HG03521 (cell line): ENCODE results near the gene ZW10.
"Not testable (repeated sequence)": the region's sequence is repeated elsewhere in the genome, so short reads cannot be mapped to it uniquely, and the experiment has no call there.

Experiments used
- ATAC-seq: cut with Tn5 transposase; IDR thresholded peaks from one replicate; pipeline ENCODE4 v1.9.1; 2021; ENCODE audit warnings: mild to moderate bottlenecking, moderate library complexity; ENCODE audit not compliant: unreplicated experiment

The ZW10 gene

DNA sequence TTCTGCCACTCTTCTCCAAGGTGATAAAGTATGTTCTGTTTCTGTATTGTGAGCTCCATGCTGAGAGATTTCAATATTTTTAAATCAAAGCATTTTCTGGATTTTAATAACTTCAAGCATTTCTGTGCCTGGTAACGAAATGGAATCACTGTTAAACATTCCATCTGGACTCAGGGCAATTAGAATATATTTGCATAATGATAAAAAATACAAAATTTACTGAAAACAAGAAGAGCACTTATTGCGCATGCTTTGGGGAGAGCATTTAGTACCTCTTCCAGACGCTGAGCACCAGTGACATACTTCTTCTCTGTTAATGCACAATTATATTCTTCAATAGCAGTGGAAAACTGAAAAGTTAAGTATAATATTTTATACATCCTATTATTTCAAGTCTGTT is 13.3 kb downstream of the ZW10 start:
- no peak for ATAC-seq

DNA sequence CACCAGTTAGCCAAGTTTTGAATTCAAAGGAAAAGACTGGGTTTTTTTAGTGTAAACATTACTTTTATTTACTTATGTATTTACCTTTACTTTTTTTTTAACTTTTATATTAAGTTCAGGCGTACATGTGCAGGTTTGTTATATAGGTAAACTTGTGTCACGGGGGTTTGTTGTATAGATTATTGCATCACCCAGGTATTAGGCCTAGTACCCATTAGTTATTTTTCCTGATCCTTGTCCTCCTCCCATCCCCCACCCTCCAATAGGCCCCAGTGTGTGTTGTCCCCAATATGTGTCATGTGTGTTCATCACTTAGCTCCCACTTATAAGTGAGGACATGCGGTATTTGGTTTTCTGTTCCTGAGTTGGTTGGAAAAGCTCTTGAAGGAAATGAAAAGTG is 20.6 kb downstream of the ZW10 start:
- ATAC-seq = no peak

DNA sequence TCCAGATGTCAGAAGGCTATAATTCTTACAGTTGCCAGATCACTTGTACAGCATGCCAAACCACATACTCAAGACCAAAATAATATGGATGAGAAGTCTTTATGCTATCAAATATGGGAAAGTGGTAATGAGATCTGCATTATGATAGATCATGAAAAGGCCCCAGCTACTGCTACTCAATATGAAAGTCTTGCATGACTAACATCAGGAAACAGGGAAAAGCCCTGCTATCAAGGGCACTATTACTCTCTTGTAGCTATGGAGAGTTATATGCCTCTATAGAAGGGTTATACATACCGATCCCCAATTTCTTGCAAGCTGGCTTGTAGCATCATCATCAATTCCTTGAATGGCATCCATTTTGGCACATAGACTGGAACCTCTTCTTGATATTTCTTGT is 37.2 kb downstream of the ZW10 start:
- no peak for ATAC-seq

DNA sequence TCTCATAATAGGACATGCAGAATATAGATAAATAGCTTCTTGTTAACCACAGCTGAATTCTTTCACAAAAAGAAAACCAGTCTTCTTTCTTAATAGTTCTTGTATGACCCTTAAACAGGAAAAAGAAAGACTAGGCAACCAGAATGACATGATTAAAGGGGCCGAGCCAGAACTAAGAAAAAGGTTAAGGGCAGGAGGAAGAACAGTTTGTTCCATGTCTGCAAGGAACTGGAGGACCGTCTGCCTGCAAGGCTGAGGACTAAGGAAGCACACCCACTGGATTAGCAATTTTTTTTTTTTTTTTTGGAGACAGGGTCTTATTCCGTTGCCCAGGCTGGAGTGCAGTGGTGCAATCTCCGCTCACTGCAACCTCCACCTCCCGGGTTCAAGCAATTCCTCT is 41.4 kb downstream of the ZW10 start:
- no peak for ATAC-seq

DNA sequence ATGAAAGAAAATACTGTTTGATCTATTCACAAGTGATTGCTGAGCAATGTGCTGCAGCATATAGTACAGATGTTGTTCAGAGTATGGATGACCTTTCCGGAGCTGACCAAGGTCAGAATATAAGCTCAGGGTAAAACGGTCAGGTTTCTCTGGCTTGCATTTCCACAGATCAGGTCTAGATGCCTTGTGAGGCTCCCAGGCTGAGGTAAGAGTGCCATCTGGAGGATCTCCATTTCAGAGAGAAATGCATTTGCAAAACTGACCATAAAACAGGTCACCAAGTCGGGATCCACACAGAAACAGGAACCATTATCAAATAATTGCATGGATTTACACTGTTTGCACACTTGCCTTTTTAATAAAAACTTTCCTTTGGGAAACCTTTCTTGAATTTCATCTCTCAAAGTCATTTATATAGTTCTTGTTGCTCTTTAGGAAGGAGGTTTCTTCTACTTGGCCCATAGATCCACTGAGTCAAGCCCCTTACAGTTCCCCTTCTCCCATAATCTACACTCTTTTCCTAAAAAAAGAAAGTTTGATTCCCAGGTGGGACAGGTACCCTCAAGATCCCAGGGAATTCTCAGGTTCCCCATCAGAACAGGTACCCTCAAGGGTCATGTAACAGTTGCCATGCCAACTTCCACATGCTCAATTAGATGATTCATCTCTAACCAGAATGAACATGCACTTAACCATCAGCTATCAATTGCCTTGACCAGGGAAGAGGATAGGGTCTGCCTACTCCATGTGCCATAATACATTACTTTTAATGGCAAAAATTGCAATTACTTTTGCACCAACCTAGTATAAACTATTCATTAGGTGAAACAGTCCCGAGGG is 42.4 kb downstream of the ZW10 start:
- ATAC-seq = no peak

DNA sequence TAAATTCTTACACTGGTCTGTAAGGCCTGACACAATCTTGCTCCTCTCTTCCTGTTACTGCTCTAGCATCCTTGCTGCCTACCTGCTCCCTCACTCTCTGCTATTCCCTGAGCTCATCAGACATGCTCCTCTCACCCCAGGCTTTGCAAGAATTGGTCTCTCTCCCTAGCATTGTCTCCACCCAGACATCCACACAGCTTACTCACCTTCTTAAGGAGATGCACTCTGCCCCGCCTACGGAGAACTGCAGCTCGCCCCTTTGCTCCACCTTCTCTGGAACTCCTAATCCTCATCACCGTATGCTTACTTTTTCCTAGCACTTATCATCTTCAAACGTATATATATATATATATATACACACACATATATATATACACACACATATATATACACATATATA is 44.0 kb downstream of the ZW10 start:
- no peak for ATAC-seq

DNA sequence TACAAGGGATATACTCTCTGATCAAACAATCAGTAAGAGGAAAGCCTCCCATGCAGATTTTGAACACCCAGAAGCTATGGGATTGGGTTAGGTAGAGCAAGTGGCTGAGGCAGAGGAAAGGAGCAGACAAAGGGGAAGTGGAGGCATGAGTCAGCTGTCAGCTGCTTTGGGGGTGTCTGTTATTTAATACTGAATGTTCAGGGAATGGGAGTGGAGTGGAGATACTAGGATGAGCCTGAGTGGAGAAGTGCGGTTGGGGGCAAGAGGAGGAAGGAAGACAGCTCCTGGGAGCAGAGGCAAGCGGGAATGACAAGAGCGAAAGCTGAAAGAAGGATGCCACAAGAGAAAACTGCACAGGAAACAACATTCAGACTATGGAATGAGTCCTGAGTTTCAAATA is 44.7 kb downstream of the ZW10 start:
- ATAC-seq = no peak

DNA sequence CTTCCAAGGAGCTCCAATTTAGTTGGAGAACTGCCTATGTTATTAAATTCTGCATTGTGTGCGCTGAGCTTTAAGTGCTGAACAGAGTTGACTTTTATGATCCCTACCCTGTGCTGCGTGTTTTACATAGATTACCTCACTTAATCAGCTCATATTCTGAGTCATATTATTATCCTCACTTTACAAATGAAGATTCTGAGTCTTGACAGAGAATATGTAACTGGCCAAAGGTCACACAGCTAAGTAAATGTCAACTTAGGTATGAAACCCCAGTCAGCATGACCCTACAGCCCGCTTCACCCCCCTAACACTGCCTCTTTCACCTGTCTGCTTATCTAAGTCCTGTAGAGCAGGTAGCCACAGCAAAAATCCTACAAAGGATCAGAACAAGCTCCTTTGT is 47.6 kb downstream of the ZW10 start:
- ATAC-seq = no peak

DNA sequence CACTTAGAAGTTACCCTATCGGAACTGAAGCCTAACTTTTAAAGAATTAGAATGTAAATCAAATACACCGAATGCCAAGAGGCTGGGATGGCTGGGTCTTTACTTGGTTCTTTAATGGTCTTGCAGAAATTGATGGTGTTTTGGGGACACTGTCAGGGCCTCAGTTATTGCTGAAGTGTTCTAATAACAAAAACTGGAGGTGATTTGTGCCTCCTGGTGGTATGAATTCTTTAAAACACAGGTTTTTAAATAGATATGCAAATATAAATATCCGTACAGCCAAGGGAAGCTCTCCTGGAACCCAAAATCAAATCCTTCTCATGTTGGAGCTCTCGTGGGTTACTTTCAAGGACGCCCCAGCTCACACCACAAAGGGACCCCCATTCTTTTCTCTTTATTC is 48.1 kb downstream of the ZW10 start:
- no peak for ATAC-seq

DNA sequence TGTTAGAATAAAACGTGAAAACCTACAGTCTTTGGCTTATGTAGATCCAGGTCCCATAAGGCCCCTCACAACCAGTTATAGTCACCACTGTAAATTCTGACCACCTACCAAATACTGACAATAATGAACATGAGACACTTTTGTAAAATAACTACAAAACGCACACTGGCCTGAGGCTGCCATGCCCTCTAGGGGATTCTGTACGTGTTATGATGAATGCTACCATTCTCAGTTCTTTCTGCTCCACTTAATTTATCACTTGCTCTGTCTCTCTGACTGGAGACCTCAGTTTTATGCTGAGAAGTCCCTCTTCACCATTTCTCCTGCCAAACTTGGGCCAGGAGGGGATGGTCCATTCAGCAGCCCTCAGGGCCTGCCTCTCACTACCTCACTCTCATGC is 48.7 kb downstream of the ZW10 start:
- ATAC-seq = no peak

DNA sequence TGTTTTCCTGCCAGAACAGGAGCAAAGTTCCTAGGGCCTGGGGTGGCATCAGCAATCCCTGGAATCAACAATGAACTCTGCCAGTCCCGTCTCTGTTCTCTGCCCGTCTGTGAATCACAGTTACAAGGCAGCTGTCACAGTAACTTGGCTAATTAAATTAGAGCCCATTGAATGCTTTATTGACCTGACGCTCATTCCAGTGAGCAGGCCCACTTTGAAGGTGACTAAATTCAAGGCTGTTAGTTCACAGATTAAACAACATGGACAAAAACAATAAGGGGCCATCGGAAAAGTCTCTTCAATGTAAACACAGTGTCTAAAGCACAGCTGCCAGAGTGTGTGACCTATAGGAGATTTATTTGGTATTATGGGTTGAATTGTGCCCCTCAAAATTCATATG is 49.7 kb downstream of the ZW10 start:
- ATAC-seq = no peak

DNA sequence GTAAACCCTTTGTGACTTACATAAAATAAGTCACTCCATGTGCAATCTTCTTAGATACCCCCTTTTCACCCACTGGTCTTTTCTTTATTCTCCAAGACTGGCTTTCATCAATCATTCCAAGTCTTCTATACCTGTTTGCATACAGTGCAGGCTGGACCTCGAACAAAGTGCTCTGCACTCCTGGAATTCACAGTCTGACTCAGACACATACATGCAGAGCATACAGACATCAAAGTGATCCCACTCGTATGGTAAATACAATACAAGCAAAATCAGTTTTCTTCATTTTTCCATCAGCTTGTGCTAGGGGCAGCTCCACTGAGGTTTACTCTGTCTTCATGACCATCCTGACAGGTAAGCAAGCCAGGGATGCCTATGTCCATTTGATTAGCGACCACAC is 50.6 kb downstream of the ZW10 start:
- ATAC-seq = no peak

DNA sequence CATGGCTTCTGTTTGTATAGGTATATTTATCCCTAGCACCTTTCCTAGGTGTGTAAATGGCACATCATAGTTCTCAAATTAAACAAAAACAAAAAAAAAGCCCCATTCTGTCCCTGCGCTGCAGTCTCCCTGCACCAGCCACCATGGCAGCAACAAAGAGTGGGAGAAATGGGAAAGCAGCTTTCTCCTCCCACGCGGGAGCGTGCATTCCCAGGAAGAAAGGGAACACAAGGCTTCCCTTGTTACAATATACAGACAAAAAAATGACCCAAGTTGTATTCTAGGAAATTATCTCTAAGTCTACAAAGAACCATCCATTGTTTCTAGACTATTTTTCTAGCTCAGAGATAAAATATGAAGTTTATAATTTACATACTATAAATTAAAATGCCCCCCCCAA is 51.3 kb downstream of the ZW10 start:
- no peak for ATAC-seq

DNA sequence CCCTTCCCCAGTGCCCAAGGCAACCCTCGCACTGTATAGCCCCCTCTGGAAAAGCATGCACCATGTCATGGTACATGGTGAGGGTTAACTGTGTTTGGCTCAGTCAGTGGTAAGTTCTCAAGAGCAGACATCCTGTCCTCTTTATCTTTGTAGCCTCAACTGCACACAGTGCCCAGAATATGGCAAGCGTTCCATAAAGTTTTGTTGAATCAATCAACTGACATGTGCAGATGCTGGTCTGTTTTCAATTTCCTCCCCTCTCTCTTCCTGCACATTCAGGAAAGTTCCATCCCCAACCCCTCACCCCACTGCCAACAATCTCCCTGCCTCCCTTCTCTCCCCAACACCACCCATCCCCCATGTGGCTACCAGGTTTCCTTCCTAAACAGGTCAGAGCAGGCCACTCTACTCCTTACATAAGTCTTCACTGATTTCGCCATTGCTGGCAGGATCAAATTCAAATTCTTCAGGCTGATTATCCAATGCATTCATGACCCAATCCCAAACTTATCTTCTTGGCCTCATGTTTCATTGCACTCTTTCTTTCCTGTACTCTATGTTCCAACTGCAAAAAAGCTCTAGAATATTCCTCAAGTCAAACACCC is 51.9 kb downstream of the ZW10 start:
- ATAC-seq = no peak

DNA sequence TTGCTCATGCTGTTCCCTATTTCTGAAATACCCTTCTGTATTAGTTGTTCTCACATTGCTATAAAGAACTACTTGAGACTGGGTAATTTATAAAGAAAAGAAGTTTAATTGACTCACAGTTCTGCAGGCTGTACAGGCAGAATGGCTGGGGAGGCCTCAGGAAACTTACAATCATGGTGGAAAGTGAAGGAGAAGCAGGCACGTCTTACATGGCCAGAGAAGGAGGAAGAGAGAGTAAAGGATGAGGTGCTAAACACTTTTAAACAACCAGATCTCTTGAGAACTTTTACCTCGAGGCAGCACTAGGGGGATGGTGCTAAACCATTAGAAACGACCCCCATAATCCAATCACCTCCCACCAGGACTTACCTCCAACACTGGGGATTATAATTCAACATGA is 53.0 kb downstream of the ZW10 start:
- not testable (repeated sequence) for ATAC-seq

DNA sequence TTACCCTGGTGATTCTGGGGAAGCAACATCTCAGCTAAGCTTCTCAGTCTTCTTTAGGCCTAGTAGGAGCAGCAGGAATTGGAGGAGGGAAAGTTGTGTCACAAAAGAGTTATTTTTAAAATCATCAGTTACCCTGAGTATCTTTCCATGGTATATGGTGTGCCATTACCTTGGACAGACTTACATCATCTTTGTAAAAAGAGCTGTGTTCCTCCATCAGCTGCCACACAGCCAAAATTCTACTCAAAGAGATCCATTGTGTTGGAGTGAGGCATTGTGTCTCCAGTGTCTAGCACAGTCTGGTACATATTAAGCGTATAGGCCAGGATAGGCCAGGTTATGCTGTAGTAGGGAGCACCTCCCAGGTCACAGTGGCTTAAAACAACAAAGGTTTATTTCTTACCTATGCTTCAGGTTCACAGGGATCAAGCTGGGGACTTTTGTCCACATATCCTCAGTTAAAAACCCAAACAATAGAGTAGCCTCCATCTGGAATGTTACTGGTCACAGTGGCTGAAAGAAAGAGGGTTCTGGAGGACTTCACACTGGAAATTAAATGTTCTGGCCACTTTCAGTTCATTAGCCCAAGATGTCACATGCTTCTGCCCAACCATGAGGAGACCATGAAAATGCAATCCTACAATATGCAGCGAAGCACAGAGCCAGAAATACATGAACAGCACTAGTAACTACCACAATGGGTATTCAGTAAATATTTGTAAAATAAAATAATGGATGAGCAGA is 57.4 kb downstream of the ZW10 start:
- no peak for ATAC-seq

DNA sequence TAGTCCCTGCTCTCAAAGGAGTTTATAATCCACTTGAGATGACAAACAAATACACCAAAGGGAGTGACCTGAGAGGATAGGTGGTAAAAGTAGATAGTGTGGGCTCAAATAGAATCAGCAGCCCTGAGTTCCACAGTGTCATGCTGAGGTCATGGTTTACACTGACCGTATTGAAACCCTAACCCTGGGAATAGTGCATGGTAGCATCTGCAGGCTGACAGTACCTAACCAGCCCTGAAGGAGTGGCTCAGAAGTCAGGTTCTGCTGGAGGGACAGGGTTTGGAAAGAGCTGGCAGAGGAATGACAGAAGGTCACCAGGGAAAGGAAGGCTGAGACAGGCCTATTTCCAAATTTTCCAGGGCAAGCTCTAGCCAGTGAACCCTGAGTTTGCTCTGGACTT is 58.2 kb downstream of the ZW10 start:
- ATAC-seq = no peak

DNA sequence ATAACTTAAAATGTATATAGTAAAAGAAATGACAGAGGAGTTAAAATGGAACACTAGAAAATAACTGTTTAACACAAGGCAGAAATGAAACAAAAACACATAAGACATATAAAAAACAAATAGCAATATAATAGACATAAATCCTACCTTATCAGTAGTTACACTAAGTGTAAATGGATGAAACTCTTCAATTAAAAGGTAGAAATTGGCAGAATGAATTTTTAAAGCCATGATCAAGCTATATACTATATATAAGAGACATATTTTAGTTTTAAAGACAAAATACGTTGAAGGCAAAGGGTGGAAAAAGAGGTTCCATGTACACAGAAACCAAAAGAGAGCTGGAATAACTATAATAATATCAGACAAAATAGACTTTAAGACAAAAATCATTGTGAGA is 62.5 kb downstream of the ZW10 start:
- ATAC-seq = no peak

DNA sequence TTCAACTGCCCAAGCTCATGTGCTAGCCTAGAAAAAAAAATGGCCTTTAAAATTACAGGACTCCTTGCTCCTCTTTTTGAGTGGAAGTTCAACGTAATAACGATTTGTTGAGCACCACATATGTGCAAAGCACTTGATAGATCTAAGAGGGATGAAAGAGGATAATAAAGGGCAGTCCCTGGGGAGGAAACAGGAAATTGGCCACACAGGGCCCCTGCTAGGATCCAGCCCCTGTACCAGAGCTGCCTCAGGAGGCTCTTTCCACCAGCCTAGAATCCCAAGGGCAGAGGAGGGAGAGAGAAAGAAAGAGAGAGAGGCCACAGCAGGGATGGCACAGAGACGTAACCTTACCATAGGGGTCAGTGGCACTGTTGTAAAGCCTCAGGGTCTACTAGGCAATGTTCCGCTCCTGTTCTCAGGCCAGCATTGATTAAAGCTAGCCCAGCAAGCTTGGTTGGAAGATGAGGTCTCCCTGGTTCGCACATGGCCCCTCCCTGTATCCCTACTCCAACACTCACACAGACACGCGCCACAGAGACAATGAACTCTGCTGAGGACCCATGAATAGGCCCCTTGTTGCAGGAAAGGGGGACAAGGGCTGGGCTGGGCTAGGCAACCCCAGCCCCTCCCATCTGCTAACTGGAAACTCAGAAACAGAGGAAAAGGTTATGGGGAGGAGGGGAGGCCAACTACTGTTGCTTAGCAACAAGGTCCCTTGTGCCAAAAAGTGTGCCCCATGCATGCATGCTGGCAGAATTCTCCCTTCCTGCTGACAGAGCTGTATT is 67.4 kb downstream of the ZW10 start, which contains the start of gene TMPRSS5:
TMPRSS5 (minus strand) TSS at position 438 of the 785 bp plus-strand sequence; CDS start at position 354, 84 bp downstream.
- ATAC-seq = no peak

DNA sequence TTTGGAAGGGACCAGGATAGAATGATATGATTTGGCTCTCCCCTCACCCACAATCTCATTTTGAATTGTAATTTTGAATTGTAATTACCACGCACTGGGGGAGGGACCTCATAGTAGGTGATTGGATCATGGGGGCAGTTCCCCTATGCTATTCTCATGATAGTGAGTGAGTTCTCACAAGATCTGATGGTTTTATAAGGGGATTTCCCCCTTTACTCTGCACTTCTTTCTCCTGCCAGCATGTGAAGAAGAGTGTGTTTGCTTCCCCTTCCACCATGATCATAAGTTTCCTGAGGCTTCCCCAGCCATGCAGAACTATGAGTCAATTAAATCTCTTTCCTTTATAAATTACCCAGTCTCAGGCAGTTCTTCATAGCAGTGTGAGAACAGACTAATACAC is 69.9 kb downstream of the ZW10 start:
- ATAC-seq = not testable (repeated sequence)

DNA sequence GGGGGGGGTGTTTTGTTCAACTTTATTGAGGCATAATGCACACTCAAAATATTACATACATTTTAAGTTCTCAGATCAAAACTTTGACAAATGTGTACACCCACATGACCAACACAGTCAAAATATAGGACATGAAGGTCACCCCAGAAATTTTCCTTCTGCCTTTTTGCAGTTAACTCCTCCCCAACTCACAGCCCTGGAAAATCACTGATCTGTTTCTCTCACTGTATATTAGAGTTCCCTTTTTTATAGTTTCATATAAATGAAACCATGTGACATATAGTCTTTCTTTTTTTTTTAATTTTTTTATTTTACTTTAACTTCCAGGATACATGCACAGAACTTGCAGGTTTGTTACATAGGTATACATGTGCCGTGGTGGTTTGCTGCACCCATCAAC is 72.0 kb downstream of the ZW10 start:
- no peak for ATAC-seq
